Trophoblast cell (in vitro differentiated cells and primary cell): ENCODE measurements around the gene CIAO2B.
"Not testable (repeated sequence)": the region's sequence is repeated elsewhere in the genome, so short reads cannot be mapped to it uniquely, and the experiment has no call there.

Experiments
- DNase-seq, 2 donors: peaks; one replicate each; pipeline ENCODE4 v3.0.0-alpha.2; 2016
- H2AFZ ChIP-seq: 2 replicates; pipeline ENCODE4 v1.6.1; 2013; ENCODE audit warnings: low read length, moderate library complexity, mild to moderate bottlenecking; ENCODE audit not compliant: insufficient read depth, poor library complexity
- H2AK5ac ChIP-seq: 2 replicates; pipeline ENCODE4 v1.6.1; 2013; ENCODE audit warnings: mild to moderate bottlenecking, low read length
- H2BK120ac ChIP-seq: 2 replicates; pipeline ENCODE4 v1.6.1; 2013; ENCODE audit warnings: low read length, mild to moderate bottlenecking, moderate library complexity; ENCODE audit not compliant: insufficient read depth, poor library complexity
- H2BK12ac ChIP-seq: 2 replicates; pipeline ENCODE4 v1.6.1; 2013; ENCODE audit warnings: mild to moderate bottlenecking, low read length, moderate library complexity
- H2BK5ac ChIP-seq: 2 replicates; pipeline ENCODE4 v1.6.1; 2013; ENCODE audit warnings: low read length, low read depth, moderate library complexity, mild to moderate bottlenecking; ENCODE audit not compliant: poor library complexity
- H3K14ac ChIP-seq: 2 replicates; pipeline ENCODE4 v1.6.1; 2013; ENCODE audit warnings: mild to moderate bottlenecking, low read length
- H3K18ac ChIP-seq: 2 replicates; pipeline ENCODE4 v1.6.1; 2013; ENCODE audit warnings: mild to moderate bottlenecking, low read length
- H3K23ac ChIP-seq: 2 replicates; pipeline ENCODE4 v1.6.1; 2013; ENCODE audit warnings: low read length
- H3K27ac ChIP-seq: 2 replicates; pipeline ENCODE4 v1.5.1; 2013; ENCODE audit warnings: low read depth, mild to moderate bottlenecking, inconsistent platforms, low read length, moderate library complexity
- H3K27me3 ChIP-seq: 2 replicates; pipeline ENCODE4 v1.6.1; 2013; ENCODE audit warnings: inconsistent platforms, mild to moderate bottlenecking, low read length, moderate library complexity; ENCODE audit not compliant: insufficient read depth
- H3K36me3 ChIP-seq, 2 experiments: 1 replicate in 1 of 2; 2 replicates in 1 of 2; pipeline ENCODE4 v1.6.1; 2013; ENCODE audit warnings: low read length in 2 of 2, mild to moderate bottlenecking in 2 of 2, moderate library complexity in 1 of 2; ENCODE audit not compliant: insufficient read depth in 2 of 2, control insufficient read depth in 1 of 2
- H3K4ac ChIP-seq: 2 replicates; pipeline ENCODE4 v1.6.1; 2013; ENCODE audit warnings: low read depth, mild to moderate bottlenecking, low read length, moderate library complexity
- H3K4me1 ChIP-seq, 2 experiments: 1 replicate in 1 of 2; 2 replicates in 1 of 2; pipeline ENCODE4 v1.6.1; 2013; ENCODE audit warnings: low read length in 2 of 2, mild to moderate bottlenecking in 2 of 2, moderate library complexity in 1 of 2; ENCODE audit not compliant: insufficient read depth in 2 of 2, control insufficient read depth in 1 of 2
- H3K4me2 ChIP-seq: 2 replicates; pipeline ENCODE4 v1.6.1; 2013; ENCODE audit warnings: inconsistent platforms, mild to moderate bottlenecking, low read length, moderate library complexity
- H3K4me3 ChIP-seq: 2 replicates; pipeline ENCODE4 v1.5.1; 2013; ENCODE audit warnings: mild to moderate bottlenecking, low read depth, low read length, inconsistent platforms
- H3K79me1 ChIP-seq: one replicate; pipeline ENCODE4 v1.6.1; 2013; ENCODE audit warnings: low read length
- H3K79me2 ChIP-seq: 2 replicates; pipeline ENCODE4 v1.6.1; 2013; ENCODE audit warnings: low read length, mild to moderate bottlenecking; ENCODE audit not compliant: control insufficient read depth, insufficient read depth, poor library complexity
- H3K9ac ChIP-seq: 2 replicates; pipeline ENCODE4 v1.6.1; 2013; ENCODE audit warnings: mild to moderate bottlenecking, low read length
- H3K9me3 ChIP-seq: 2 replicates; pipeline ENCODE4 v1.6.1; 2013; ENCODE audit warnings: low read depth, mild to moderate bottlenecking, control low read depth, inconsistent platforms, low read length; ENCODE audit not compliant: insufficient read depth
- H4K12ac ChIP-seq: 2 replicates; pipeline ENCODE4 v1.6.1; 2013; ENCODE audit warnings: low read depth, mild to moderate bottlenecking, low read length, moderate library complexity
- H4K8ac ChIP-seq: 2 replicates; pipeline ENCODE4 v1.6.1; 2013; ENCODE audit warnings: low read depth, mild to moderate bottlenecking, low read length, moderate library complexity
- H4K91ac ChIP-seq: one replicate; pipeline ENCODE4 v1.6.1; 2013; ENCODE audit warnings: low read depth, mild to moderate bottlenecking, low read length, moderate library complexity
- WGBS: extraction: QIAGEN DNeasy Blood & Tissue Kit; methylation state at CpG from one replicate; pipeline ENCODE4 v1.1.7; 2013; ENCODE audit warnings: missing lambda C conversion rate; ENCODE audit not compliant: insufficient read length, insufficient coverage; ENCODE audit errors: extremely low coverage; 5-methylcytosine and 5-hydroxymethylcytosine counted together

The CIAO2B gene

DNA sequence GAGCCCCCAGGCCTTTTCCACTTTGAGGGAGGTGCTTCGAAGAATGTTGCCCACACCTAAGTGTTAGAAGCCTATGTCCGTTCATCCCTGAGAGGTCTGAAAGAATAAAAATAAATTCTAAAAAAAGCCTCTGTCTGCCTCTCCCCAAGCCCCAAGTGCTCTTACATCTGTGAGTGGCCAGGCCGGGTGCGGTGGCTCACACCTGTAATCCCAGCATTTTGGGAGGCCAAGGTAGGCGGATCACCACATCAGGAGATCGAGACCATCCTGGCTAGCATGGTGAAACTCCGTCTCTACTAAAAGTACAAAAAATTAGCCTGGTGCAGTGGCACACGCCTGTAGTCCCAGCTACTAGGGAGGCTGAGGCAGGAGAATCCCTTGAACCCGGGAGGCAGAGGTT is 10.8 kb upstream of the CIAO2B start:
- not testable (repeated sequence) for H3K27ac ChIP-seq, H3K79me1 ChIP-seq, H2AFZ ChIP-seq, DNase-seq, H2BK5ac ChIP-seq, H2BK12ac ChIP-seq, H3K14ac ChIP-seq, H3K9ac ChIP-seq, H3K4me2 ChIP-seq, H3K23ac ChIP-seq, H3K4ac ChIP-seq, H4K8ac ChIP-seq, H2BK120ac ChIP-seq, H4K91ac ChIP-seq, H2AK5ac ChIP-seq, H3K79me2 ChIP-seq, H3K18ac ChIP-seq, H3K9me3 ChIP-seq, H4K12ac ChIP-seq, H3K4me1 ChIP-seq, H3K4me3 ChIP-seq
- WGBS = no CpG with 5 or more reads among the region's 9 CpGs
- H3K27me3 ChIP-seq = peaks cover 21% of the 10 kb centered on the region
- H3K36me3 ChIP-seq = peaks cover 38 to 40% of the 10 kb centered on the region in 2 experiments

DNA sequence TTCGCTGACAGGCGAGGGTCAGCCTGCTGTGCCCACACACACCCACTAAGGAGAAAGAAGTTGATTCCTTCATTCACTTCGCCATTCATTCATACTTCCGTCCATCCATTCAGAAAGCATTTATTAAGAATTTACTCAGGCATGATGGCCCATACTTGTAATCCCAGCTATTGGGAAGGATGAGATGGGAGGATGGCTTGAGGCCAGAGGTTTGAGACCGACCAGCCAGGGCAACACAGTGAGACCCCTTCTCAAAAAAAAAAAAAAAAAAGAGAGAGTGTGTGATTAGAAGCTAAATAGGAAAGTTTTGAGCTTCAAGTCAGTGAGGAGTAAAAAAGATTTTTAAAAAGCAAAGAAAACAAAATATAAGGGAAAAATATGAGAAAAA is 9.8 kb upstream of the CIAO2B start:
- no CpG with 5 or more reads among the region's 5 CpGs for WGBS

DNA sequence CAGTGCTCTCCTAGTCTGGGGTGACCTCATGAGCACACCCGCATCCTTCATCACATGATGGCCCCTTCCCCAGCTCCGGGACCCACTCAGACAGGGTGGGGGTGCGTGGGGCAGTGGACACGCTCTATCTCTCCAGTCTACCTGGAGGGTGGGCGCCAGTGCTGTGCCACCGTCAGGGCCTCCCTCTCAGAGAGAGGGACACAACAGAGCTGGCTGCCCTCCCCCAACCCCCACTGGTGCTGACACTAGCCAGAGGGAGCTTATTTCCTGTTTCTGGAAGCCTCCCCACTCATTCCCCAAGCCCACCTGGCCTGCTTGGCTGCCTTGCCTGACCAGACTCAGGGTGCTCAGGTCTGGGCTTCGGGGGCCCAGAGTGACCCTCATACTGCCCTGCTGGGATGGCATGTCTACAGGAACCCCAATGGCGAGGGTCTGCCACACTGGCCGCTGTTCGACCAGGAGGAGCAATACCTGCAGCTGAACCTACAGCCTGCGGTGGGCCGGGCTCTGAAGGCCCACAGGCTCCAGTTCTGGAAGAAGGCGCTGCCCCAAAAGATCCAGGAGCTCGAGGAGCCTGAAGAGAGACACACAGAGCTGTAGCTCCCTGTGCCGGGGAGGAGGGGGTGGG is 9.3 kb upstream of the CIAO2B start:
- Histone ChIP-seq H3K79me2 (no peaks in the 10 kb centered on the region), H3K4me2 (no peak overlapping the region), H2BK120ac (no peak overlapping the region), H3K36me3 (peaks cover 44 to 46% of the 10 kb centered on the region in 2 experiments), H2BK5ac (no peak overlapping the region), H2BK12ac (no peak overlapping the region), H3K27ac (no peak overlapping the region), H3K79me1 (no peaks in the 10 kb centered on the region), H3K4me1 (no peaks in the 10 kb centered on the region), H3K4ac (no peak overlapping the region), H4K8ac (no peak overlapping the region), H3K9me3 (peaks cover 2% of the 10 kb centered on the region), H3K27me3 (peaks cover 9% of the 10 kb centered on the region), H3K18ac (no peak overlapping the region), H3K14ac (no peak overlapping the region), H2AK5ac (no peak overlapping the region), H3K9ac (no peak overlapping the region), H3K4me3 (no peak overlapping the region), H2AFZ (no peak overlapping the region), H4K12ac (no peak overlapping the region), H3K23ac (no peak overlapping the region), H4K91ac (no peak overlapping the region)
- no peak for DNase-seq
- no CpG with 5 or more reads among the region's 15 CpGs for WGBS

More for the DNA sequence above, 9.8 kb upstream of the CIAO2B start:
- Histone ChIP-seq H3K4me1 (no peaks in the 10 kb centered on the region), H4K8ac (no peak overlapping the region), H3K14ac (no peak overlapping the region), H3K27ac (no peak overlapping the region), H3K79me2 (no peaks in the 10 kb centered on the region), H3K4me2 (no peak overlapping the region), H3K18ac (no peak overlapping the region), H3K4me3 (no peak overlapping the region), H3K23ac (no peak overlapping the region), H3K4ac (no peak overlapping the region), H2AFZ (no peak overlapping the region), H2BK120ac (no peak overlapping the region), H3K36me3 (peaks cover 42 to 44% of the 10 kb centered on the region in 2 experiments), H3K9ac (no peak overlapping the region), H4K12ac (no peak overlapping the region), H2BK12ac (no peak overlapping the region), H4K91ac (no peak overlapping the region), H3K9me3 (peaks cover 2% of the 10 kb centered on the region), H2BK5ac (no peak overlapping the region), H2AK5ac (no peak overlapping the region), H3K27me3 (peaks cover 14% of the 10 kb centered on the region), H3K79me1 (no peaks in the 10 kb centered on the region)
- DNase-seq = no peak

DNA sequence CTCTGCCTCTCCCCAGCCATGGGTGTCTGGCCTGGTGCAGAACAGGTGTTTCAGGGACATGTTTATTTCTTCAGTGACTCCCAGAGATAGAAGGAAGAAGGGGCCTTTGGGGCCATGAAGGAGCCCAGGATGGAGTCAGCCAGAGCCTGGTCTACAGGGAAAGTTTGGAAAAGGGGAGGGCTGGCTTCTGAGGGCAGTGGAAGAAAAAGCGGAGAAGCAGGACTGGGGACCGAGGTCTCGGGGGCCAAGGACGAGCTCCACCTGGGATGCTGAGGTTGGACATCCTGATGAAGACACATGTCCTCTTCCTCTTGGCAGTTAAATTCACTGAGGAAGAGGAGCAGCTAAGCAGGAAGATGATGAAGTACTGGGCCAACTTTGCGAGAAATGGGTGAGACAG is 8.8 kb upstream of the CIAO2B start:
- Histone ChIP-seq H2AK5ac (no peak overlapping the region), H3K4ac (no peak overlapping the region), H3K4me1 (no peaks in the 10 kb centered on the region), H2BK5ac (no peak overlapping the region), H3K4me2 (no peak overlapping the region), H3K36me3 (peaks cover 44 to 46% of the 10 kb centered on the region in 2 experiments), H3K79me2 (no peaks in the 10 kb centered on the region), H3K9ac (no peak overlapping the region), H3K4me3 (no peak overlapping the region), H3K9me3 (peaks cover 2% of the 10 kb centered on the region), H2BK120ac (no peak overlapping the region), H4K12ac (no peak overlapping the region), H3K18ac (no peak overlapping the region), H3K27me3 (peaks cover 4% of the 10 kb centered on the region), H2AFZ (no peak overlapping the region), H4K8ac (no peak overlapping the region), H3K14ac (no peak overlapping the region), H2BK12ac (no peak overlapping the region), H3K79me1 (no peaks in the 10 kb centered on the region), H3K23ac (no peak overlapping the region), H4K91ac (no peak overlapping the region), H3K27ac (no peak overlapping the region)
- no CpG with 5 or more reads among the region's 5 CpGs for WGBS
- no peak for DNase-seq
